ENCODE measurements around the gene SPTB.

The SPTB gene

DNA sequence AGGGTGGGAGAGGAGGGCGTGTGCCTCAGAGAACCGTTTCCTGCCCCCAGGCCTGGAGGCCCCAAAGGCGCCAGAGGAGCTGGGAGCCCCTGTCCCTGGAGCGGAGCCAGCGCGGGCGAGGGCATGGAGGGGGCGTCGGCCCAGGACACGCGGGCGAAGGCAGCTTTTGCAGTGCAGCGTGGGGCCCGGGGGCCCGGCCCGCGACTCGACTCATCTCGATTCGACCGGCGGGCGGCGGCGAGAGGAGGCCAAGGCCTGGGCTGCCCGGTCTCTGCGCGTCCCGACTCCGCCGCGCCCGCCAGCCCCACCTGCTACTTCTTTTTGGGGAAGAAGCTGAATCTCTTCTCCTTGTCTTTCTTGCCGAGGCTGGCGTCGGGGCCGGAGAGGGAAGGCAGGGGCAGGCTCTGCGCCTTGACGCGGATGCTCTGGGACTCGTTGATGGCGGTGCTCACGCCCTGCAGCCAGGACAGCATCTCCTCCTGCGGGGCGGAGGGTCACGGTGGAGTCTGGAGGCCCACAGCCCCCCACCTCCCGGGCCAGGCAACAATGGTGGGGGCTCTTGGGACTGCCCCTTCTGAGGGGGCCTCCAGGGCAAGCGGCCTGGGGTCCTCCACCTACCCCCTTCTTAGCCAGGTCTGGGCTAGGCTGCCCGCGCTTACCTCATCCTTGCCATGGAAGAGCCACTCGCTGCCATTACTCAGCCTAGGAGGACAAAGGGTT, 130.6 kb downstream of the SPTB start:
- no peak for DNase-seq (ENCODE audit: low read depth)

- no peak for DNase-seq (ENCODE audit: low read depth)
Measured at GRCh38 chr14:64748521-64748920, 131.2 kb downstream of the SPTB start.

DNA sequence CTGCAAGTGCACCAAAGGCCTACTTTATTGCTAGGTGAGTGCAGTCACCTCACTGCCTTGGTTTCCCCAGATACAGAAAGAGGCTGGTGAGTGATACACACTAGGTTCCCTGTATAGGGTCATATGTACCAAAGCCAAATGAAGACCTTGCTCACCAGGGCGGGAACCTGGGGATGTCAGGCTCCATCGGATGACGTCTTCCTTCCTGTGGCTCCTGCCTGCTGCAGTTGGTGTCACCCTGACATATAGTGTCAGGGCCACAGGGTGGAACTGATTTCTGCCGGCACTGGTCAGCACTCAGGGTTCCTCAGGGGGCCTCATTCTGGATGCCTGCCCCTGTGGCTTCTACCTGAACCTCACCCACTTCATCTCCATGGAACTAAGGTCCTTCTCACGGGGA, 132.4 kb downstream of the SPTB start:
- no peak for DNase-seq (ENCODE audit: low read depth)

DNA sequence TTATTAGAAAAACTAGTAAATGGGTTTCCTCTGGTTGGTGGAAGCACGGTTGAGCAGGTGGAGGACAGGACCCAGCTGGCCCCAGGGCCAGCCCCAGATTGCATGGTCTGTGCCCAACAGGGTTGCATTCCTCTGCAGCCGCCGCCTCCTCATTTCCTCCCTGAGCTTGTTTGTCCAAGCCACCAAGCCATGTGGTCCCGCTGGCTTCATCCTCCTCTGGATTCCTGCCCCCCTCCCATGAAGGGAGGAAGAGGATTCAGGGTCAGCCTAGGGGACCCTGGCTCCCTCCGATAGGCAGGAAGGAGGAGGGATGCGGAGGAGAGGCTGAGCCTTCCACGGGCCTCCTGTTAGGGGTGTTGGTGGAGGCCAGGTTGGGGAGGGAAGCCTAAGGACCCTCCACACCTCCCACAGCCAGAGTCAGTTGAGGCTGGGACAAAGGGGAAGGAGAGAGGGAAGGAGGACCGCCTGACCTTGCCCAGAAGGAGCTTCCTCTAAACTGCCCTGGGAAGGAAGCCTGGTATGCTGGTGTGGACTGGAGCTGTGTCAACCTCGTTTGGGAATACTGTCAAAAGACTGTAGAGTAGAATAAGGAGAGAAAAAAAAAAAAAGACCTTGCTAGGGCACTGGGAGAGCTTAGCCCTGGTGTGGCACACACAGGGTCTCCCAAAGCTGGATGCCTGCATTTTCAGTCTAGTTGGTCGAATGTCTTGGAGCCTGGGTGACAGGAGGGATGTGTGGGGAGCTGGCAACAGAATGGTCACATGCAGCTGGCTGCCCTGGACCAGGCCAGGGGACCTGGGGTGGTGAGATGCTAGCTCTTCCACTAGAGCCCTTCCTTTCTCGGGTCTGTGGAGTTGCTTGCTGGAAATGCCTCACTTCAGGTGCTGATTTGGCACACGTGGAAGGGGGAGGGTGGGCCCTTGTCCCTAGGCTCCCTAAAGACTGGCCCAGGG, 133.1 kb downstream of the SPTB start:
- no peak for DNase-seq (ENCODE audit: low read depth)

GRCh38 chr14:64745511-64746091, 134.1 kb downstream of the SPTB start:
- DNase-seq (ENCODE audit: low read depth): no peak

GRCh38 chr14:64743061-64743460, 136.6 kb downstream of the SPTB start:
- DNase-seq (ENCODE audit: low read depth): no peak

DNA sequence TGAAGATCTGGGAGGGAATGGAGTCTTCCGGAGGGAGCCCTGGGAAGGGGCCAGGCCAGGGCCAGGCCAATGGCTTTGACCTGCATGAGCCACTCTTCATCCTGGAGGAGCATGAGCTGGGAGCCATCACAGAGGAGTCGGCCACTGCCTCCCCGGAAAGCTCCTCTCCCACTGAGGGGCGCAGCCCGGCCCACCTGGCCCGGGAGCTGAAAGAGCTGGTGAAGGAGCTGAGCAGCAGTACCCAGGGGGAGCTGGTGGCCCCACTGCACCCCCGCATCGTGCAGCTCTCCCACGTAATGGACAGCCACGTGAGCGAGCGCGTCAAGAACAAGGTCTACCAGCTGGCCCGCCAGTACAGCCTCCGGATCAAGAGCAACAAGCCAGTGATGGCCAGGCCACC, 137.7 kb downstream of the SPTB start:
- DNase-seq (ENCODE audit: low read depth): no peak

DNA sequence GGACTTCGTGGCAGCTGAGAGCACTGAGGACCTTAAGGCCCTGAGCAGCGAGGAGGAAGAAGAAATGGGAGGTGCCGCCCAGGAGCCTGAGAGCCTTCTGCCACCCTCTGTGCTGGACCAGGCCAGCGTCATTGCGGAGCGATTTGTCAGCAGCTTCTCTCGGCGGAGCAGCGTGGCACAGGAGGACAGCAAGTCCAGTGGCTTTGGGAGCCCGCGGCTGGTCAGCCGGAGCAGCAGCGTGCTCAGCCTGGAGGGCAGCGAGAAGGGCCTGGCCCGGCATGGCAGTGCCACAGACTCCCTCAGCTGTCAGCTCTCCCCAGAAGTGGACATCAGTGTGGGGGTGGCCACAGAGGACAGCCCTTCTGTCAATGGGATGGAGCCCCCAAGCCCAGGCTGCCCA, 138.5 kb downstream of the SPTB start:
- DNase-seq (ENCODE audit: low read depth): no peak

DNA sequence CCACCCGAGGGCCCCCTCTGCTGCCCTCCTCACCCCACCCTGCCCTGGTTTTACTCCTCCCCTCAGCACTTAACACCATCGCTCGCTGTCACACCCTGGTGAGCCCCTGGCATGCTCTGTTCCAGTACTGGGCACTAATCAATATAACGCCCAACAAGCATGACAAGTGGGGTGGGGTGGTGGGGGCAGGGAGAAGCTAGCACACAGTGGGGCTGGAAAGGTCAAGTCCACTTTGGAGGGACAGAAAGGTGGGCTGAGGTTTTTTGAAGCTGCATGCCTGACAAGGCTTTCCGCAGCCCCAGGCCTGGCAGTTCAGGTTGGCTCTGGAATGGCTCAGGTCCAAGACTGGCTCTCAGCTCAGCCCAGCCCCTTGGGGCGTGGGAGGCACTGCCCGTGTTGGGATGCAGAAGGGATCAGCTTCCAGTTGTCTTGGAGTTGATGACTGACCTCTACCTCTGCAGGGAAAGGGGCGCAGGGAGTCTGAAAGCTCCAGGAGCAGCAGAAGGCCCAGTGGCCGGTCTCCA, 141.4 kb downstream of the SPTB start:
- DNase-seq (ENCODE audit: low read depth): no peak

DNA sequence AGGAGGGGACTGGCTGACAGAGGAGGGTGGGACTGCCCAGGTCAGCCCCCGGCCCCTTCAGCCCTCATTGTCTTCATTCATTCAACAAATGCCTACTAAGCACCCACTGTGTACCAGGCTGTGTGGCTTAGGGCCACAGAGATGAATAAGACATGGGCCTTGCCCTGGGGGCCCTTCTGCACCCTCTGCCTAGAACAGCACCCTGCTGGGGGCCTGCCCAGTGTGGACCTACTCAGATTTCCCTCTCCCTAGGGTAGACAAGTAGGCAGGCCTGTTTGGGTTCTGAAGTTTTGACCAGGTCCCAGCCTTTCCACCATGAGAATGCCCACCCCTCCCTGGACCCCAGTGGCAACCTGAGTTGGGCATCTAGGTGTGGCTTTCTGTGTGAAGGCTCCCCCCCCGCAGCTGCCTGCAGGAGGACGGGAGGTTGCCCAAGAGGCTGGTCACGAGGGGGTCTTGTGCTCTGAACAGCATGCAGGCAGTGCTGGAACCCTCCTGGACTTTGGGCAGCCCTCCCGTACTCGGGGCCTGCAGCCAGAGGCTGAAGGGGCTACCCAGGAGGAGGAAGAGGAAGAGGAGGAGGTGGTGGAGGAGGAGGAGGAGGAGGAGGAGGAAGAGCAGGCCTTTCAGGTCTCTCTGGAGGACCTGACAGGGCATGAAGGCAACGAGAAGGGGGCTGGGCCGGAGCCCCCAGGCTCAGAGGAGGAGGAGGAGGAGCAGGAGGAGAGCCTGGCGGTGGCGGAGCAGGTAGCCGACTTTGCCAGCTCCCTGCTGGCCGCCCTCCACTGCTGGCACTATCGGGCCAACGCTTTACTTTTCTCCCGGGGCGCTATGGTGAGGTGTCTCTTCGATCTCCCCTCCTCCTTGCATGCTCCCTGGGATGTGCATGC, 142.1 kb downstream of the SPTB start:
- no peak for DNase-seq (ENCODE audit: low read depth)

GRCh38 chr14:64736271-64737169, 143.2 kb downstream of the SPTB start:
- DNase-seq (ENCODE audit: low read depth): no peak

- no peak for DNase-seq (ENCODE audit: low read depth)
Measured at GRCh38 chr14:64734990-64735389, 144.7 kb downstream of the SPTB start.

DNA sequence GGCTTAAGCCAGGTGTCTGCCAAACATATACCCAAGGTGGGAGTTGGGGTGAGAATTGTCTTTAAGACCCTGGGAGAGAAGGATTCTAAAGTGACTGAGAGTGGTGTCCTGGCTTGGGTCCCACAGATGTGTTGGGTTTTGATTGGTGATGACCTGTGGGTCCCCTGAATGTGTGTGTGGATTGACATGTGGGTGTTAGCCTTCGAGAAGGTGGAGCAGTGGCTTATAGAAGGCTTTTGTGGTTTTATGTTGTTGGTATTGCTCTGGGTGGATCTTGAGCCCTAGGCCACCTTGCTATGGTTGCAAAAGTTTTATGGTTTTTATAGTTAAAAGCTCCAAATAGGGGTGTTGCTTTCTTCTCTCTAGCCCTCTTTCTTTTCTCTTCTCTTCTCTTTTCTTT, 145.8 kb downstream of the SPTB start:
- DNase-seq (ENCODE audit: low read depth): no peak

- DNase-seq (ENCODE audit: low read depth): no peak
Measured at GRCh38 chr14:64733321-64733720, 146.4 kb downstream of the SPTB start.

DNA sequence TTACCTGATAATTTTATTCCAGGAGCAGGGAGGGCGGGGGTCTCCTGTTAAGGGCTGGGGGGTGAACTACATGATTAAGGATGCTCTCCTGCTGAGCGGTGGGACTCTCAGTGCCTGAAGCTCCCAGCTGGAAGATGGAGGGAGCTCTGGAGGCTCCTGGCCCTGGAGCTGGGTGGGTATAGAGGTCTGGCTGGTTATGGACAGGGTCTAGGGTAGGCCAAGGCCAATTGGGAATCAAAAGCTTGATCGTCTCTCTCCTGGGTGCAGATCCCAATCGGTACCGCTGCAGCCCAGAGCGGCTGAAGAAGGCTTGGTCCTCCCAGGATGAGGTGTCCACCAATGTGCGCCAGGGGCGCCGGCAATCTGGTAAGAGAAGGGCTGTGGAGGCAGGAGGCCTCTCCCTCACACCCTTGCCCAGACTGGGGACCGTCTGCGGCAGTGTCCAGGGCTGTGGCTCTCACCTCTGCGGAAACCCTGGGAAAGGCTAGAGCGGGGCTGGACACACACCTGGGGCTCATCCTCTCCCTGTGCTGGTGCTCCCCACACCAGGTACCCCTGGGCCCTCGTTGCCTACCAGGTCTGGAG, 147.1 kb downstream of the SPTB start:
- DNase-seq (ENCODE audit: low read depth): no peak

DNA sequence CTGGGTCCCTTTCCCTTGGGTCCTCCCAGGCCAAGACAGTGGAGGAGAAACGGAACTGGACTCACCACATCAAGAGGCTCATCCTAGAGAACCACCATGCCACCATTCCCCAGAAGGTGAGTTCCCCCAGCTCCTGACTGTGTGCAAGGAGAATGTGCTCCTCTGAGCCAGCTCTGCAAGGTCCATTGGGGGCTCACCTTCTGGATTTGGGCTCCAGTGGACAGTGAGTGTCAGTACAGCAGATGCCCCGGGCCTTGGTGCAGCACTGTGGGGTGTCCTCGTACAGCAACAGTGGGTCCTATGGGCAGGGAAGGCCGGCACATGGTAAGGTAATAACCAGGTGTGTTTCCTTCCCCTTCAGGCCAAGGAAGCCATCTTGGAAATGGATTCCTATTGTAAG, 147.6 kb downstream of the SPTB start:
- DNase-seq (ENCODE audit: low read depth): no peak

- no peak for DNase-seq (ENCODE audit: low read depth)
Measured at GRCh38 chr14:64731141-64731581, 148.5 kb downstream of the SPTB start.

DNA sequence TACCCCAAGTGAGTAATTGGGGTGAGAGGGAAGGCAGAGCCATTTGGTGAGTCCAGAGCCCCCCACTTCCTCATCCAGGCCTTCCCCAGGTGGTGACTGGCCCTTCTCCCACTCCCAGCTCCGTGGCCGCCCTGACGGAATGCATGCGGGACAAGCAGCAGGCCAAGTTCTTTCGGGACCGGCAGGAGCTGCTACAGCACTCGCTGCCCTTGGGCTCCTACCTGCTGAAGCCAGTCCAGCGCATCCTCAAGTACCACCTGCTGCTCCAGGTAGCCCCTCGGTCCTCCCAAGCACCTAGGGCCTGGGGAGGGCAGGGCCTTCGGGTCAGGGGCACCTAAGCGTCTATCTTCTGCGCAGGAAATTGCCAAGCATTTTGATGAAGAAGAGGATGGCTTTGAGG, 149.0 kb downstream of the SPTB start:
- no peak for DNase-seq (ENCODE audit: low read depth)

DNA sequence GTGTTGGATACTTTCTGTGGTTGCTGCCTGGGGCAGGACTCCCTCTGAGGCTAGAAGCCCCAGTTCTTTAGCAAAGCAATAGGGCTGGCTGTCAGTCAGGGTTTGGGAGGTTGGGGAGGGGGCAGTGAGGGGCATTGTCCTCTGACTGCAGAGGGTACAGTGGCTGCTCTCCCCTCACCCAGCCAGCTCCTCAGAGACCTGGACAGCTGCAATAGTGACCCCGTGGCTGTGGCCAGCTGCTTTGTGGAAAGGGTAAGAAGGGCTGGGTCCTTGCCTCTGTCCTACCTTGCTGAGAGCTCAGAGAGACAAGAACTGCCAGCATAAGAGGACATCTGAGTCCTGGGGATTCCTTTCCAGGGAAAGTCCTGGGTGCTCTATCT, 149.7 kb downstream of the SPTB start:
- DNase-seq (ENCODE audit: low read depth): no peak

GRCh38 chr14:64729386-64730060, 150.2 kb downstream of the SPTB start:
- DNase-seq (ENCODE audit: low read depth): peak; percentile 18

Data from fibroblast of gingiva (primary cell).